BLaER1 (cell line): ENCODE results near the gene EGLN1.
A peak's percentile ranks its signal among the peaks of the same experiment; 100 is the strongest.
"Not testable (repeated sequence)": the region's sequence is repeated elsewhere in the genome, so short reads cannot be mapped to it uniquely, and the experiment has no call there.

Experiments
- H3K27ac ChIP-seq: shearing (Covaris generic); formaldehyde crosslinking; 2 replicates; pipeline ENCODE4 v1.8.1; 2022
- H3K27me3 ChIP-seq: shearing (Covaris generic); formaldehyde crosslinking; 2 replicates; pipeline ENCODE4 v1.8.1; 2022
- H3K36me3 ChIP-seq: shearing (Covaris generic); formaldehyde crosslinking; 2 replicates; pipeline ENCODE4 v1.8.1; 2022
- H3K4me1 ChIP-seq: shearing (Covaris generic); formaldehyde crosslinking; 2 replicates; pipeline ENCODE4 v1.8.1; 2022
- H3K4me2 ChIP-seq: shearing (Covaris generic); formaldehyde crosslinking; 2 replicates; pipeline ENCODE4 v1.8.1; 2022
- H3K4me3 ChIP-seq: shearing (Covaris generic); formaldehyde crosslinking; 2 replicates; pipeline ENCODE4 v1.8.1; 2022
- H3K9ac ChIP-seq: shearing (Covaris generic); formaldehyde crosslinking; 2 replicates; pipeline ENCODE4 v1.8.1; 2022
- H3K9me3 ChIP-seq: shearing (Covaris generic); formaldehyde crosslinking; 2 replicates; pipeline ENCODE4 v1.8.1; 2022
- H4K20me1 ChIP-seq: shearing (Covaris generic); formaldehyde crosslinking; 2 replicates; pipeline ENCODE4 v1.8.1; 2022
- Cebpa-rat ChIP-seq: shearing (Covaris generic); IDR thresholded peaks from 2 replicates; pipeline ENCODE4 v1.8.1; 2022

The EGLN1 gene

DNA sequence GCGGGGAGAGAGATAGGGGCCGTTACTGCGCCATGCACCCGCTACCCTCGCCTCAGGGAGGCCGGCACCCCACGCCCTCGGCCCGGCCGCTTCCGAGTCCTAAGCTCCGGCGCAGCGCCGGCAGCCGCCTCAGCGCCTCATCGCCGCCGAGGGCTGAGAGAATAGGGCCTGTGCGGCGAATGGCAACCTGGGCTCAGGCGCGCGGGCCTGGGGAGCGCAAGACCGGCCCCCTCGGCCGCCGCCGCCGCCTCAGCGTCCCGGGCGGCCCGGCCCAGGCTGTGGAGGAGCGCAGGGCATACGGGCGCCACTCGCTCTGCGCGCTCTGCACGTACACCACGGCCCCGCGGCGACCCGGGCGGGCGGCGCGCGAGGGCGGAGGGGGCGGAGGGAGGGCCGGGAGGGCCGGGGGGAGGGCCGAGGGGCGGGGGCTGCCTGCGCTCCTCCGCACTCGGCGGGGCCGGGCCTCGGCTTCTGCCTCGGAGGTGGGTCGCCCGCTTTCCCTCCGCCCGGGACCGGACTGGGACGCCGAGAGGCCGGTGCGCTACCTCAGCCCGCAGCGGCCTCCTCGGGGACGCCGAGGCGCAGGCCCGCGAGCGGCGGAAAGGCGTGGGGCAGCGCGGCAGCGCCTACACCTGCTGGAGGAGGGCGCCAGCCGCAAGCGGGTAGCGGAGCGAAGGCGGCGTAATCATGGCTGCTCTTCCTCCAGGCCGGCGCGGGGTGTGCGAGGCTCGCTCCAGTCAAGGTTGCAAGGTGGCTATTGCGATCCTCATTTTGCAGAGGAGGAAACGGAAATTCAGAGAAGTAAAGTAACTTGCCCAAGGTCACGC, at the start of gene EGLN1:
EGLN1 (minus strand) TSS at position 317 of the 827 bp plus-strand sequence. CDS start 399 bp downstream, outside the sequence.
- H3K36me3 ChIP-seq = no peaks in the 10 kb centered on the region
- no peak for TF ChIP-seq Cebpa-rat
- no peaks in the 10 kb centered on the region for H3K9me3 ChIP-seq
- no peaks in the 10 kb centered on the region for H3K27me3 ChIP-seq
- peak within 1 kb of the TSS; percentile 92 for H3K9ac ChIP-seq
- peaks cover 45% of the 10 kb centered on the region for H4K20me1 ChIP-seq
- peak within 1 kb of the TSS; percentile 97 for H3K4me3 ChIP-seq
- H3K4me2 ChIP-seq = peak within 1 kb of the TSS; percentile 90
- peak within 1 kb of the TSS; percentile 93 for H3K27ac ChIP-seq
- peaks cover 27% of the 10 kb centered on the region for H3K4me1 ChIP-seq

GRCh38 chr1:231471500-231471899, 49.4 kb upstream of the EGLN1 start:
- H3K36me3 ChIP-seq, H3K4me2 ChIP-seq, H3K27ac ChIP-seq, H3K9ac ChIP-seq, H4K20me1 ChIP-seq, H3K4me3 ChIP-seq, H3K27me3 ChIP-seq, H3K9me3 ChIP-seq: not testable (repeated sequence)
- peaks cover 21% of the 10 kb centered on the region for H3K4me1 ChIP-seq

- H3K27ac ChIP-seq, H3K4me2 ChIP-seq, H3K36me3 ChIP-seq, H3K4me3 ChIP-seq, H3K27me3 ChIP-seq, H4K20me1 ChIP-seq, H3K9me3 ChIP-seq, H3K9ac ChIP-seq: not testable (repeated sequence)
- H3K4me1 ChIP-seq = peaks cover 18% of the 10 kb centered on the region
Measured at GRCh38 chr1:231471027-231471426, 48.9 kb upstream of the EGLN1 start.

DNA sequence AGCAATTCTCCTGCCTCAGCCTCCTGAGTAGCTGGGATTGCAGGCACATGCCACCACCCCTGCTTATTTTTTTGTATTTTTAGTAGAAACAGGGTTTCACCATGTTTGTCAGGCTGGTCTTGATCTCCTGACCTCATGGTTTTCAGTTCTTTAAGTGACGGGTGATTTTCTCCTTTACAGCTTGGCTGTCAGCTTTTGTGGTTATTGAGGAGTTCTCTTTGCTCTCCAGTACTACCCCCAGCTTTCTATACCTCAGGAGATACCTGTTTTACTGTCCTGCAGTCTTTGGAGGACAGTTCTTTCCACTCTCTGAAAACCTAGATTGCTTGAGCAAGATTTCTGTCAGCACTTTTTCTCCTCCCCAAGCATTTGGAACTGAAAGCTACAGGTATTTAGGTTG, 45.9 kb upstream of the EGLN1 start:
- Histone ChIP-seq H3K27me3 (no peaks in the 10 kb centered on the region), H3K36me3 (no peaks in the 10 kb centered on the region), H3K4me2 (peak overlapping the region; percentile 33), H4K20me1 (no peaks in the 10 kb centered on the region), H3K9ac (no peak overlapping the region), H3K4me3 (no peak overlapping the region), H3K9me3 (peaks cover 11% of the 10 kb centered on the region), H3K27ac (no peak overlapping the region), H3K4me1 (peaks cover 16% of the 10 kb centered on the region)
- TF ChIP-seq Cebpa-rat = no peak

DNA sequence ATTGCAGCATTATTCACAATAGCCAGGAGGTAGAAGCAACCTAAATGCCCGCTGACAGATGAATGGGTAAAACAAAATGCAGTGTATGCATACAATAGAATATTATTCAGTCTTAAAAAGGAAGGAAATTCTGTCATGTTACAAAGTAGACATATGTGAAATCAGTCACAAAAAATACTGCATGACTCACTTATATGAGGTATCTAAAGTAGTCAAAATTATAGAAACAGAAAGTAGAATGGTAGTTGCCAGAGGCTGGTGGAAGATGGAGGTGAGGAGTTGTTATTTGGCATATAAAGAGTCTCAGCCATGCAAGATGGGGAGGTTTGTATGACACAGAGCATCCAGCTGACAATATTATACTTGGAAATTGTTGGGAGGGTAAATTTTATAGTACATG, 43.0 kb upstream of the EGLN1 start:
- H3K4me1 ChIP-seq = peaks cover 24% of the 10 kb centered on the region
- peaks cover 11% of the 10 kb centered on the region for H3K9me3 ChIP-seq
- H3K27ac ChIP-seq = no peak overlapping the region
- no peak overlapping the region for H3K9ac ChIP-seq
- H3K4me2 ChIP-seq = no peak overlapping the region
- no peaks in the 10 kb centered on the region for H3K36me3 ChIP-seq
- no peaks in the 10 kb centered on the region for H4K20me1 ChIP-seq
- H3K4me3 ChIP-seq = no peak overlapping the region
- TF ChIP-seq Cebpa-rat = no peak
- H3K27me3 ChIP-seq = no peaks in the 10 kb centered on the region

DNA sequence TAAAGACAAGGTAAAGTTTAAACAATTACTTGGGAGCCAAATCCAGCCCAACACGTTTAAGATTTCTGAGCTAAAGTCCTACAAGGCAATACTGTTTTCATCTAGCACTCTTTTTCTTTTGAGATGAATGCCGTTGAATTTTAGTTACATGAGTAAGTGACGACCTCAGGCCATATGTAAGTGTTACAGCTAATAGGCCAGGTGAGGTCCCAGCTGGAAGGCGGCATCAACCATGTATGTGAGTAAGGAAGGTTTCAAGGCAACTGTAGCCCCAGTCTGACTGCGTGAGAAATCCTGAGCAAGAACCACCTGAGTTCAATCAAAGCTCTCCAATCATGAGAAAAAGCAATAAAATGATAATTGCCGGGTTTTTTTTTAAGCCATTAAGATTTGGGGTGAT, 41.5 kb upstream of the EGLN1 start:
- Histone ChIP-seq H3K36me3 (no peaks in the 10 kb centered on the region), H3K27me3 (no peaks in the 10 kb centered on the region), H3K4me1 (peaks cover 19% of the 10 kb centered on the region), H3K4me3 (no peak overlapping the region), H3K9ac (no peak overlapping the region), H3K27ac (no peak overlapping the region), H3K9me3 (peaks cover 13% of the 10 kb centered on the region), H3K4me2 (no peak overlapping the region), H4K20me1 (no peaks in the 10 kb centered on the region)
- no peak for TF ChIP-seq Cebpa-rat

DNA sequence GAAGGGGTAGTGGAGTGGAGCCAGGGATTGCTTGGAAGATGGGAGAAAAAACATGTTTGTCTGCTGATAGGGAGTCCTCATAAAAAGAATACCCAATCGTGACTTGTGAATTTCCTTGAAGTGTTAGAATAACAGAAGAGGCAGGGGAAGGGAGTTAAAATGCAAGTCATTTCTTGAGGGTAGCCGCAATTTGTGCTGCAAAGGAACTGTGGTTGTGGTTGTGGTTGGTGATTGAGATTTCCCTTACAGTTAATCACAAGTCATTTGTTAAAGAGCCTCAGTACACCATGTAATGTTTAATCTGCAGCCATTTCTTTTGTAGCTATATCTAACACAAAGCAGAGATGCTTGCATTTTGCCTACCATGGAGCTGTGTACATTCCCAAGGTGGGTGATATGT, 38.5 kb upstream of the EGLN1 start:
- Histone ChIP-seq H3K4me1 (peaks cover 14% of the 10 kb centered on the region), H3K27ac (no peak overlapping the region), H3K36me3 (no peaks in the 10 kb centered on the region), H4K20me1 (no peaks in the 10 kb centered on the region), H3K4me3 (no peak overlapping the region), H3K9ac (no peak overlapping the region), H3K4me2 (peak overlapping the region; percentile 46), H3K27me3 (no peaks in the 10 kb centered on the region), H3K9me3 (peaks cover 26% of the 10 kb centered on the region)
- TF ChIP-seq Cebpa-rat = no peak

DNA sequence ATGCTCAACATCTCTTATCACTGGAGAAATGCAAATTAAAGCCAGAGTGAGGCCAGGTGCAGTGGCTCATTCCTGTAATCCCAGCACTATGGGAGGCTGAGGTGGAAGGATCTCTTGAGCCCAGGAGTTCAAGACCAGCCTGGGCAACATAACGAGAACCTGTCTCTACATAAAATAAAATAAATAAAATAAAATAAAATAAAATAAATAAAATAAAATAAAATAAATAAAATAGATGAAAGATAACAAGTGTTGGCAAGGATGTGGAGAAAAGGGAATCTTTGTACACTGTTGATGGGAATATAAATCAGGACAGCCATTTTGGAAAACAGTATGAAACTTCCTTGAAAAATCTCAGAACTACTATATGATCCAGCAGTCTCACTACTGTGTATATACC, 37.4 kb upstream of the EGLN1 start:
- H3K4me1 ChIP-seq = peaks cover 14% of the 10 kb centered on the region
- not testable (repeated sequence) for H3K27ac ChIP-seq, H3K27me3 ChIP-seq, H4K20me1 ChIP-seq, H3K36me3 ChIP-seq, H3K9ac ChIP-seq, H3K4me3 ChIP-seq, H3K4me2 ChIP-seq
- H3K9me3 ChIP-seq = peaks cover 26% of the 10 kb centered on the region

DNA sequence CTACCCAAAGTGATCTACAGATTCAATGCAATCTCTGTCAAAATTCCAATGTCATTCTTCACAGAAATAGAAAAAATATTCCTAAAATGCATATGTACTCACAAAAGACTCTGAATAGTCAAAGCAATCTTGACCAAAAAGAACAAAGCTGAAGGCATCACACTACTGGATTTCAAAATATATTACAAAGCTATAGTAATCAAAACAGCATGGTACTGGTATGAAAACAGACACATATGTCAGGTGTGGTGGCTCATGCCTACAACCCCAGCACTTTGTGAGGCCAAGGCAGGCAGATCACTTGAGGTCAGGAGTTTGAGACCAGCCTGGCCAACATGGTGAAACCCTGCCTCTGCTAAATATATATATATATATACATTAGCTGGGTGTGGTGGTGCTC, 35.9 kb upstream of the EGLN1 start:
- not testable (repeated sequence) for H3K27me3 ChIP-seq, H3K27ac ChIP-seq, H3K4me2 ChIP-seq, H4K20me1 ChIP-seq, H3K9ac ChIP-seq, H3K36me3 ChIP-seq, H3K4me3 ChIP-seq
- Histone ChIP-seq H3K9me3 (peaks cover 38% of the 10 kb centered on the region), H3K4me1 (peaks cover 14% of the 10 kb centered on the region)

DNA sequence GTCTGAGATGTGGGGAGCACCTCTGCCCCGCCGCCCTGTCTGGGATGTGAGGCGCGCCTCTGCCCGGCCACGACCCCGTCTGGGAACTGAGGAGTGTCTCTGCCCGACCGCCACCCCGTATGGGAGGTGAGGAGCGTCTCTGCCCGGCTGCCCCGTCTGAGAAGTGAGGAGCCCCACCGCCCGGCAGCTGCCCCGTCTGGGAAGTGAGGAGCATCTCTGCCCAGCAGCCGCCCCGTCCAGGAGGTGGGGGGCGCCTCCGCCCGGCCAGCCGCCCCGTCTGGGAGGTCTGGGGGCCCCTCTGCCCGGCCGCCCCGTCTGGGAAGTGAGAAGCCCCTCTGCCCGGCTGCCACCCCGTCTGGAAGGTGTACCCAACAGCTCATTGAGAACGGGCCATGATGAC, 32.0 kb upstream of the EGLN1 start:
- H4K20me1 ChIP-seq, H3K4me3 ChIP-seq, H3K27me3 ChIP-seq, H3K36me3 ChIP-seq, H3K4me2 ChIP-seq, H3K27ac ChIP-seq, H3K4me1 ChIP-seq, H3K9ac ChIP-seq: not testable (repeated sequence)
- H3K9me3 ChIP-seq = peaks cover 42% of the 10 kb centered on the region

GRCh38 chr1:231446138-231446537, 24.1 kb upstream of the EGLN1 start:
- no peaks in the 10 kb centered on the region for H3K4me1 ChIP-seq
- H3K9me3 ChIP-seq = peaks cover 13% of the 10 kb centered on the region
- H3K9ac ChIP-seq = no peak overlapping the region
- no peak for TF ChIP-seq Cebpa-rat
- no peak overlapping the region for H3K4me2 ChIP-seq
- H4K20me1 ChIP-seq = no peaks in the 10 kb centered on the region
- no peak overlapping the region for H3K4me3 ChIP-seq
- H3K36me3 ChIP-seq = no peaks in the 10 kb centered on the region
- H3K27ac ChIP-seq = no peak overlapping the region
- H3K27me3 ChIP-seq = no peaks in the 10 kb centered on the region
